ENCODE measurements around the gene PCDHB16.

- TF ChIP-seq CTCF (IDR thresholded peaks at IDR 0.05) (no peak), EP300 (IDR thresholded peaks at IDR 0.05) (no peak), POLR2A (IDR thresholded peaks at IDR 0.05) (no peak)
Measured at GRCh38 chr5:141149812-141150211, 32.4 kb upstream of the PCDHB16 start, which contains the start of gene PCDHB6.
